ENCODE results near the gene UROD.
A peak's percentile ranks its signal among the peaks of the same experiment; 100 is the strongest.
"Not testable (repeated sequence)": the region's sequence is repeated elsewhere in the genome, so short reads cannot be mapped to it uniquely, and the experiment has no call there.

Gene UROD

GRCh38 chr1:45001576-45001975 is 10.5 kb upstream of the UROD start:
- not testable (repeated sequence) for H3K4me3 Mint-ChIP-seq; DNase-seq; ATAC-seq (replicated peaks); H3K27ac Mint-ChIP-seq; H3K27me3 Mint-ChIP-seq; H3K9me3 Mint-ChIP-seq
- Mint-ChIP-seq H3K36me3 (peaks cover 27 to 37% of the 10 kb centered on the region in 2 donors), H3K4me1 (peaks cover 7 to 10% of the 10 kb centered on the region in 2 donors)

- ATAC-seq (replicated peaks) (no peak), DNase-seq (no peak)
- Mint-ChIP-seq H3K9me3 (no peaks in the 10 kb centered on the region), H3K27me3 (no peaks in the 10 kb centered on the region), H3K4me3 (no peak overlapping the region), H3K27ac (peak overlapping the region; percentile 22), H3K36me3 (peaks cover 35 to 43% of the 10 kb centered on the region in 2 donors), H3K4me1 (peaks cover 7 to 10% of the 10 kb centered on the region in 2 donors)
These were observed 9.1 kb upstream of the UROD start for GRCh38 chr1:45002650-45003645.

- Mint-ChIP-seq H3K9me3 (no peaks in the 10 kb centered on the region), H3K4me1 (peaks cover 8 to 11% of the 10 kb centered on the region in 2 donors), H3K36me3 (peaks cover 39 to 50% of the 10 kb centered on the region in 2 donors), H3K4me3 (no peak overlapping the region), H3K27ac (no peak overlapping the region), H3K27me3 (no peaks in the 10 kb centered on the region)
- no peak for DNase-seq
- no peak for ATAC-seq (replicated peaks)
These were observed 8.3 kb upstream of the UROD start for GRCh38 chr1:45003741-45004140.

- no peak for ATAC-seq (replicated peaks)
- DNase-seq = no peak
- Mint-ChIP-seq H3K9me3 (no peaks in the 10 kb centered on the region), H3K27me3 (no peaks in the 10 kb centered on the region), H3K27ac (no peak overlapping the region), H3K36me3 (peaks cover 44 to 56% of the 10 kb centered on the region in 2 donors), H3K4me3 (no peak overlapping the region), H3K4me1 (peaks cover 14 to 18% of the 10 kb centered on the region in 2 donors)
These were observed 7.7 kb upstream of the UROD start for GRCh38 chr1:45004281-45004920.

GRCh38 chr1:45005761-45006160 is 6.3 kb upstream of the UROD start:
- H3K36me3 Mint-ChIP-seq = peaks cover 44 to 59% of the 10 kb centered on the region in 2 donors
- ATAC-seq (replicated peaks) (no peak), DNase-seq (no peak)
- H3K27me3 Mint-ChIP-seq = no peaks in the 10 kb centered on the region
- no peak overlapping the region for H3K4me3 Mint-ChIP-seq
- no peaks in the 10 kb centered on the region for H3K9me3 Mint-ChIP-seq
- peaks cover 23 to 24% of the 10 kb centered on the region in 2 donors for H3K4me1 Mint-ChIP-seq
- H3K27ac Mint-ChIP-seq = no peak overlapping the region

- no peak overlapping the region for H3K4me3 Mint-ChIP-seq
- peaks cover 37 to 48% of the 10 kb centered on the region in 2 donors for H3K36me3 Mint-ChIP-seq
- no peaks in the 10 kb centered on the region for H3K9me3 Mint-ChIP-seq
- H3K27ac Mint-ChIP-seq = no peak overlapping the region
- no peaks in the 10 kb centered on the region for H3K27me3 Mint-ChIP-seq
- ATAC-seq (replicated peaks) = no peak
- DNase-seq = no peak
- peaks cover 23 to 30% of the 10 kb centered on the region in 2 donors for H3K4me1 Mint-ChIP-seq
These were observed 4.7 kb upstream of the UROD start for GRCh38 chr1:45007311-45007710.

GRCh38 chr1:45008076-45008475 is 4.0 kb upstream of the UROD start:
- Mint-ChIP-seq H3K4me1 (peaks cover 26 to 38% of the 10 kb centered on the region in 2 donors), H3K27ac (no peak overlapping the region), H3K27me3 (no peaks in the 10 kb centered on the region), H3K9me3 (no peaks in the 10 kb centered on the region), H3K36me3 (peaks cover 31 to 40% of the 10 kb centered on the region in 2 donors), H3K4me3 (no peak overlapping the region)
- DNase-seq = no peak
- no peak for ATAC-seq (replicated peaks)

- Mint-ChIP-seq H3K27ac (no peak overlapping the region), H3K4me3 (no peak overlapping the region), H3K4me1 (peaks cover 30 to 42% of the 10 kb centered on the region in 2 donors), H3K36me3 (peaks cover 29 to 36% of the 10 kb centered on the region in 2 donors), H3K9me3 (no peaks in the 10 kb centered on the region), H3K27me3 (no peaks in the 10 kb centered on the region)
- ATAC-seq (replicated peaks) (no peak), DNase-seq (no peak)
These were observed 3.5 kb upstream of the UROD start for GRCh38 chr1:45008516-45008915.

- peak overlapping the region; percentile 87 for H3K27ac Mint-ChIP-seq
- H3K36me3 Mint-ChIP-seq = peaks cover 30 to 37% of the 10 kb centered on the region in 2 donors
These were observed 2.7 kb upstream of the UROD start for GRCh38 chr1:45009296-45009865.

GRCh38 chr1:45009956-45010854 is 1.8 kb upstream of the UROD start:
- no peaks in the 10 kb centered on the region for H3K9me3 Mint-ChIP-seq
- H3K27me3 Mint-ChIP-seq = no peaks in the 10 kb centered on the region
- peaks cover 43 to 56% of the 10 kb centered on the region in 2 donors for H3K4me1 Mint-ChIP-seq
- no peak for DNase-seq
- H3K36me3 Mint-ChIP-seq = peaks cover 28 to 37% of the 10 kb centered on the region in 2 donors
- peak overlapping the region; percentile 87 for H3K27ac Mint-ChIP-seq
- H3K4me3 Mint-ChIP-seq = peak overlapping the region; percentile 79 to 97
- no peak for ATAC-seq (replicated peaks)

More at GRCh38 chr1:45009296-45009865, 2.7 kb upstream of the UROD start:
- Mint-ChIP-seq H3K4me3 (peak overlapping the region; percentile 79 to 97), H3K9me3 (no peaks in the 10 kb centered on the region), H3K4me1 (peaks cover 37 to 51% of the 10 kb centered on the region in 2 donors), H3K27me3 (no peaks in the 10 kb centered on the region)
- ATAC-seq (replicated peaks) (no peak), DNase-seq (no peak)

- H3K4me1 Mint-ChIP-seq = peaks cover 43 to 56% of the 10 kb centered on the region in 2 donors
- DNase-seq (peak; percentile 71), ATAC-seq (replicated peaks) (peak; percentile 83)
- peak within 1 kb of the TSS; percentile 79 to 97 for H3K4me3 Mint-ChIP-seq
- H3K27ac Mint-ChIP-seq = peak within 1 kb of the TSS; percentile 95
- H3K36me3 Mint-ChIP-seq = peaks cover 24 to 36% of the 10 kb centered on the region in 2 donors
- H3K27me3 Mint-ChIP-seq = no peaks in the 10 kb centered on the region
- no peaks in the 10 kb centered on the region for H3K9me3 Mint-ChIP-seq
These were observed 921 bp upstream of the UROD start, which contains the start of gene HECTD3 for GRCh38 chr1:45010855-45011811. Gene HECTD3, minus strand, starts transcription at chr1:45011324. Its CDS starts 67 bp downstream, at chr1:45011257.

- Mint-ChIP-seq H3K9me3 (no peaks in the 10 kb centered on the region), H3K27ac (peak overlapping the region; percentile 95), H3K27me3 (no peaks in the 10 kb centered on the region), H3K36me3 (peaks cover 18 to 32% of the 10 kb centered on the region in 2 donors), H3K4me1 (peaks cover 43 to 56% of the 10 kb centered on the region in 2 donors), H3K4me3 (peak overlapping the region; percentile 79 to 97)
- ATAC-seq (replicated peaks) (peak in 1 of 2 donors; percentile 5), DNase-seq (no peak)
These were observed 705 bp downstream of the UROD start for GRCh38 chr1:45012639-45013278.
